Stimulated activated CD4-positive, alpha-beta T cell treated with anti-CD3 and anti-CD28 coated beads, Interleukin-1b, Interleukin-23, amount 100 ng/mL, for 24 hours (primary cell): ENCODE results near the gene ASCL5.

Source experiments
- DNase-seq, 4 experiments: peaks; one replicate each; pipeline ENCODE4 v3.0.0-alpha.2; 2020; ENCODE audit warnings: low read depth in 4 of 4, low spot score in 1 of 4

Gene ASCL5

GRCh38 chr1:201111672-201112071 is 15.3 kb downstream of the ASCL5 start:
- no peak for DNase-seq

- no peak for DNase-seq
Observed at GRCh38 chr1:201111156-201111555, 15.8 kb downstream of the ASCL5 start.

- DNase-seq = no peak
Observed at GRCh38 chr1:201110616-201111015, 16.4 kb downstream of the ASCL5 start.

- no peak for DNase-seq
Observed at GRCh38 chr1:201110138-201110537, 16.8 kb downstream of the ASCL5 start.

GRCh38 chr1:201109651-201110050 is 17.3 kb downstream of the ASCL5 start:
- no peak for DNase-seq

GRCh38 chr1:201108614-201109013 is 18.4 kb downstream of the ASCL5 start:
- DNase-seq = no peak

GRCh38 chr1:201105688-201106087 is 21.3 kb downstream of the ASCL5 start:
- DNase-seq = no peak

- DNase-seq = no peak
Observed at GRCh38 chr1:201104141-201104540, 22.8 kb downstream of the ASCL5 start.

- DNase-seq = no peak
Observed at GRCh38 chr1:201103666-201104065, 23.3 kb downstream of the ASCL5 start.

GRCh38 chr1:201100169-201100930 is 26.6 kb downstream of the ASCL5 start:
- no peak for DNase-seq

- DNase-seq = no peak
Observed at GRCh38 chr1:201098992-201099677, 27.8 kb downstream of the ASCL5 start.

- DNase-seq = no peak
Observed at GRCh38 chr1:201096977-201097856, 29.8 kb downstream of the ASCL5 start.

- DNase-seq = no peak
Observed at GRCh38 chr1:201096041-201096461, 30.9 kb downstream of the ASCL5 start.

GRCh38 chr1:201095581-201095980 is 31.4 kb downstream of the ASCL5 start:
- no peak for DNase-seq

- DNase-seq = no peak
Observed at GRCh38 chr1:201094832-201095231, 32.2 kb downstream of the ASCL5 start.

GRCh38 chr1:201093962-201094361 is 33.0 kb downstream of the ASCL5 start:
- no peak for DNase-seq

- no peak for DNase-seq
Observed at GRCh38 chr1:201093561-201093960, 33.4 kb downstream of the ASCL5 start.

GRCh38 chr1:201092738-201093137 is 34.2 kb downstream of the ASCL5 start:
- DNase-seq = no peak

- no peak for DNase-seq
Observed at GRCh38 chr1:201091256-201091655, 35.7 kb downstream of the ASCL5 start.

- no peak for DNase-seq
Observed at GRCh38 chr1:201090541-201090940, 36.4 kb downstream of the ASCL5 start.

- DNase-seq = no peak
Observed at GRCh38 chr1:201089596-201089995, 37.4 kb downstream of the ASCL5 start.
